Testis (tissue), 3 donors: ENCODE measurements around the gene PPP1R26. TPM values are rescaled to one million over a fixed set of nuclear protein-coding genes. Genes with fewer than 3 reads are reported as not detected.
"Not testable (repeated sequence)": the region's sequence is repeated elsewhere in the genome, so short reads cannot be mapped to it uniquely, and the experiment has no call there.

Experiments
- DNase-seq: peaks from one replicate; pipeline ENCODE4 v3.0.0-alpha.2; 2019
- H3K27ac ChIP-seq, 2 donors: fragments of 200-600 bp; sonication (generic); one replicate each; pipeline ENCODE4 v1.5.1; 2019
- H3K27me3 ChIP-seq: fragments of 200-600 bp; sonication (generic); one replicate; pipeline ENCODE4 v1.5.1; 2019
- H3K36me3 ChIP-seq: fragments of 200-600 bp; sonication (generic); one replicate; pipeline ENCODE4 v1.5.1; 2017; ENCODE audit warnings: low read depth; ENCODE audit errors: missing control alignments
- H3K4me1 ChIP-seq: fragments of 200-600 bp; sonication (generic); one replicate; pipeline ENCODE4 v1.5.1; 2019
- H3K4me3 ChIP-seq, 2 donors: fragments of 200-600 bp; sonication (generic); one replicate each; pipeline ENCODE4 v1.5.1; 2017 to 2019
- H3K9me3 ChIP-seq: fragments of 200-600 bp; sonication (generic); one replicate; pipeline ENCODE4 v1.5.1; 2017
- POLR2A ChIP-seq: fragments of 450-650 bp; IDR thresholded peaks from one replicate; pipeline ENCODE4 v1.6.1; 2017; ENCODE audit warnings: antibody characterized with exemption, mild to moderate bottlenecking, moderate library complexity
- WGBS, 2 donors: methylation state at CpG; one replicate each; pipeline ENCODE4 v1.1.5; 2018; 5-methylcytosine and 5-hydroxymethylcytosine counted together
- intact Hi-C: fragments of 100-400 bp; cut with DNase I; formaldehyde crosslinking; loops from one replicate; pipeline ENCODE4 v1.15.1; 2023; ENCODE audit warnings: low total_unique reads
- polyA plus RNA-seq: library from polyadenylated mRNA; stranded (reverse); fragments of 350-450 nt; fragmentation: Illumina TruSeq; extraction: RNeasy Lipid Tissue Mini Kit (QIAGEN cat#74804); gene quantifications from one replicate; pipeline ENCODE4 v1.2.3, GENCODE V29; 2014; ENCODE audit warnings: low read depth, low replicate concordance; ENCODE audit not compliant: insufficient read depth
- total RNA-seq, 2 donors: library from RNA; depleted of rRNA; stranded (reverse); fragments of >200 nt; gene quantifications; one replicate each; pipeline ENCODE4 v1.2.3, GENCODE V29; 2016
- TF ChIP-seq, protein P1 (sequence below), 3 experiments: fragments of 450-650 bp in 2 of 3; fragments of 200-600 bp in 1 of 3; sonication (generic) in 1 of 3; IDR thresholded peaks; one replicate each; pipeline ENCODE4 v1.5.1; 2016 to 2019; ENCODE audit warnings: antibody characterized with exemption in 3 of 3, mild to moderate bottlenecking in 2 of 3, moderate library complexity in 1 of 3

Gene PPP1R26
- total and polyA plus RNA-seq, 3 donors from 2014 or later: 15.6 to 38.8 (median 33.1) TPM

DNA sequence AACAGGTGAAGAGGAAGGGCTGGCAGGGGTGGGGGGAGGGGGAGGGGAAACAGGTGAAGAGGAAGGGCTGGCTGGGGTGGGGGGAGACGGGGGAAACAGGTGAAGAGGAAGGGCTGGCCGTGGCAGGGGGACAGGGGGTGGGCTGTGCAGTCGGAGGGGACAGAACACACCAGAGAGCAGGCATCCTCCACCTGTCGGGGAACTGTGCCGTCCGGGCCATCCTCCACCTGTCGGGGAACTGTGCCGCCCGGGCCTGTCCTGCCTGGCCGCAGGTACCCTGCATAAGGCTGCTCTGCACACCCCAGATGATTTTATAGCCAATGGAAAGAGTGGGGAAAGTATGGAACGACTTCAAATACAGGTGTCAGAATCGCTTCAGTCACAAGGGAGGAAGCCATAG lies 32.5 kb upstream of the PPP1R26 start:
- TF ChIP-seq, protein P1, sequence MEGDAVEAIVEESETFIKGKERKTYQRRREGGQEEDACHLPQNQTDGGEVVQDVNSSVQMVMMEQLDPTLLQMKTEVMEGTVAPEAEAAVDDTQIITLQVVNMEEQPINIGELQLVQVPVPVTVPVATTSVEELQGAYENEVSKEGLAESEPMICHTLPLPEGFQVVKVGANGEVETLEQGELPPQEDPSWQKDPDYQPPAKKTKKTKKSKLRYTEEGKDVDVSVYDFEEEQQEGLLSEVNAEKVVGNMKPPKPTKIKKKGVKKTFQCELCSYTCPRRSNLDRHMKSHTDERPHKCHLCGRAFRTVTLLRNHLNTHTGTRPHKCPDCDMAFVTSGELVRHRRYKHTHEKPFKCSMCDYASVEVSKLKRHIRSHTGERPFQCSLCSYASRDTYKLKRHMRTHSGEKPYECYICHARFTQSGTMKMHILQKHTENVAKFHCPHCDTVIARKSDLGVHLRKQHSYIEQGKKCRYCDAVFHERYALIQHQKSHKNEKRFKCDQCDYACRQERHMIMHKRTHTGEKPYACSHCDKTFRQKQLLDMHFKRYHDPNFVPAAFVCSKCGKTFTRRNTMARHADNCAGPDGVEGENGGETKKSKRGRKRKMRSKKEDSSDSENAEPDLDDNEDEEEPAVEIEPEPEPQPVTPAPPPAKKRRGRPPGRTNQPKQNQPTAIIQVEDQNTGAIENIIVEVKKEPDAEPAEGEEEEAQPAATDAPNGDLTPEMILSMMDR (IDR thresholded peaks at IDR 0.05): no peak
- TF ChIP-seq POLR2A: no peak
- Histone ChIP-seq H3K27me3 (no peaks in the 10 kb centered on the region), H3K4me3 (no peak overlapping the region), H3K27ac (no peak overlapping the region), H3K4me1 (peaks cover 6% of the 10 kb centered on the region), H3K36me3 (no peaks in the 10 kb centered on the region), H3K9me3 (no peaks in the 10 kb centered on the region)
- intact Hi-C loops: no loop called here
- 87 to 88% methylated on average over 12 of the region's 12 CpGs for WGBS, 2 donors
- DNase-seq: no peak

DNA sequence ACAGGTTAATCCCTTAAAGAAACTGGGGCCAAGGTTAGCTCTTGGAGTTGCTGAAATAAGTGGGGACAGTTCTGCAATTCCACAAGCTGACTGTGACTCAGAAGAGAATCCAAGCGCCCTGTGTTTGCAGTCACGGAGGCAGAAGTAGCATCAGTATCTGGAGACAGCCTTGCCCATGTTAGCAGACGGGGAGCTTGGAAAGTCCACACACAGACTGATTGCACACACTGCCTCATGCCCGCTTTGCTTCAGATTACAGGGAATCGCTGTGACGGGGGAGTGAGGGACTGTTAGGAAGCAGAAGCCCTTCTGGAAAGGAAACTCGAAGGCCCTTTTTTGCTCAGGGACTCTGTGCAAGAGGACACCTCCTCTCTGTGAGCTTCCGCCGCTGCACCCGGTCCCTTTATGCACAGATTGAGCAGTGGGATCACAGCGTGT lies 30.9 kb upstream of the PPP1R26 start:
- Histone ChIP-seq H3K27ac (no peak overlapping the region), H3K36me3 (no peaks in the 10 kb centered on the region), H3K4me1 (no peaks in the 10 kb centered on the region), H3K27me3 (no peaks in the 10 kb centered on the region), H3K9me3 (no peaks in the 10 kb centered on the region), H3K4me3 (no peak overlapping the region)
- no peak for TF ChIP-seq POLR2A
- TF ChIP-seq, protein P1 (IDR thresholded peaks at IDR 0.05): no peak
- intact Hi-C loops: no loop called here
- no peak for DNase-seq
- WGBS, 2 donors: 31 to 37% methylated on average over 11 of the region's 11 CpGs

DNA sequence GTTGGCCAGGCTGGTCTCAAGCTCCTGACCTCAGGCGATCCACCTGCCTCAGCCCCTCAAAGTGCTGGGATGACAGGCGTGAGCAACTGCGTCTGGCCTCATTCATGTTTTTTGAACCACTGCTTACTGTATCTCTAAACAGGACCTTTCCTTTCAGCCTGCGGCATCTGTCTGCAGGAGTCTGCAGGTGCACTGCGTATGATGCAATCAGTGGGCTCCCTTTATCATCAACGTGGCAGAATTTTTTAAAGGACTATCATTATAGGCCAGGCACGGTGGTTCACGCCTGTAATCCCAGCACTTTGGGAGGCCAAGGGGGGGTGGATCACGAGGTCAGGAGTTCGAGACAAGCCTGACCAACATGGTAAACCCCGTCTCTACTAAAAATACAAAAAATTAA lies 30.1 kb upstream of the PPP1R26 start:
- intact Hi-C loops, DNase-seq, H3K4me3 ChIP-seq, H3K27ac ChIP-seq, H3K9me3 ChIP-seq, H3K36me3 ChIP-seq, H3K27me3 ChIP-seq, H3K4me1 ChIP-seq: not testable (repeated sequence)
- WGBS, 2 donors: 82 to 88% methylated on average over 11 of the region's 11 CpGs

DNA sequence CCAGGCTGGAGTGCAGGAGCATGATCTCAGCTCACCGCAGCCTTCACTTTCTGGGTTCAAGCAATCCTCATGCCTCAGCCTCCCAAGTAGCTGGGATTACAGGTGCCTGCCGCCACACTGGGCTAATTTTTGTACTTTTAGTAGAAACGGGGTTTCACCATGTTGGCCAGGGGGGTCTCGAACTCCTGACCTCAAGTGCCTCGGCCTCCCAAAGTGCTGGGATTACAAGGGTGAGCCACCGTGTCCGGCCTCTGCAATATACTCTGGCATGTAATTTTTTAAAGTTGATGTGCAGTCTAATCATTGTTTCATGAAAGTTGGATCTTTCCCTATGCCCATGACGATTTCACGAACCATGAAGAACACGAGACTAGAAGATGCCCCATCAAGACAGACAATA lies 28.6 kb upstream of the PPP1R26 start:
- Histone ChIP-seq H3K27ac (no peak overlapping the region), H3K4me1 (no peaks in the 10 kb centered on the region), H3K27me3 (no peaks in the 10 kb centered on the region), H3K36me3 (no peaks in the 10 kb centered on the region), H3K4me3 (no peak overlapping the region), H3K9me3 (no peaks in the 10 kb centered on the region)
- DNase-seq: no peak
- WGBS, 2 donors: 95 to 97% methylated on average over 10 of the region's 10 CpGs
- TF ChIP-seq POLR2A: no peak
- TF ChIP-seq, protein P1 (IDR thresholded peaks at IDR 0.05): no peak
- intact Hi-C loops: no loop called here

DNA sequence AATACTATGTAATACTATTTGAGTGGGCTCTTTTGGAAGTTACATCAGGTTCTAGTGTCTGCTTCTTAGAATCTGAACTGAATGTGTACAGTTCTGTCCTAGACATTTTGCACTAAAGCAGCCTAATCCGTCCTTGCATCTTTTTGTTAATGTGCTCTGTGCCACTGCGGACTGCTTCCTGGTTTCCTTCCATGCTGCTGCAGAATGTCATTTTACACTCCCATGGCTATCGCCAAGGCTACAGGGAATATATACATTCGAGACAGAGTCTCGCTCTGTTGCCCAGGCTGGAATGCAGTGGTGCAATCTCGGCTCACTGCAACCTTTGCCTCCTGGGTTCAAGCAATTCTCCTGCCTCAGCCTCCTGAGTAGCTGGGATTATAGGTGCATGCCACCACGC lies 27.7 kb upstream of the PPP1R26 start:
- H3K9me3 ChIP-seq, H3K36me3 ChIP-seq, H3K27ac ChIP-seq, DNase-seq, H3K4me3 ChIP-seq, intact Hi-C loops, H3K4me1 ChIP-seq, H3K27me3 ChIP-seq: not testable (repeated sequence)
- WGBS, 2 donors: 91% methylated on average over 7 of the region's 7 CpGs

GRCh38 chr9:135454737-135455136 lies 24.8 kb upstream of the PPP1R26 start:
- intact Hi-C loops: no loop called here
- DNase-seq: no peak
- WGBS, 2 donors: 89 to 92% methylated on average over 5 of the region's 5 CpGs
- TF ChIP-seq, protein P1 (IDR thresholded peaks at IDR 0.05): no peak
- no peak for TF ChIP-seq POLR2A
- H3K4me1 ChIP-seq: no peaks in the 10 kb centered on the region
- H3K9me3 ChIP-seq: no peaks in the 10 kb centered on the region
- no peak overlapping the region for H3K4me3 ChIP-seq
- no peaks in the 10 kb centered on the region for H3K36me3 ChIP-seq
- no peaks in the 10 kb centered on the region for H3K27me3 ChIP-seq
- no peak overlapping the region for H3K27ac ChIP-seq
